ENCODE data around the gene C6orf89. TPM values are rescaled to one million over a fixed set of nuclear protein-coding genes. Genes with fewer than 3 reads are reported as not detected.
"Not testable (repeated sequence)": the region's sequence is repeated elsewhere in the genome, so short reads cannot be mapped to it uniquely, and the experiment has no call there.

The C6orf89 gene
- total RNA-seq, 1 donor from 2014 or later, result 18.7 TPM

GRCh38 chr6:36886950-36887618 lies 1.3 kb downstream of the C6orf89 start:
- no peak for DNase-seq (ENCODE audit: low read depth in 2 of 2)

- DNase-seq (ENCODE audit: low read depth in 2 of 2), result no peak
Observed at GRCh38 chr6:36888115-36888643, 2.4 kb downstream of the C6orf89 start.

- DNase-seq (ENCODE audit: low read depth in 2 of 2), result no peak
Observed at GRCh38 chr6:36888654-36889481, 3.1 kb downstream of the C6orf89 start.

GRCh38 chr6:36890112-36890663 lies 4.4 kb downstream of the C6orf89 start:
- no peak for DNase-seq (ENCODE audit: low read depth in 2 of 2)

- not testable (repeated sequence) for DNase-seq (ENCODE audit: low read depth in 2 of 2)
Observed at GRCh38 chr6:36891153-36891552, 5.4 kb downstream of the C6orf89 start.

- DNase-seq (ENCODE audit: low read depth in 2 of 2), result no peak
Observed at GRCh38 chr6:36893976-36894932, 8.5 kb downstream of the C6orf89 start.

- DNase-seq (ENCODE audit: low read depth in 2 of 2), result peak in 1 of 2 donors; percentile 34
Observed at GRCh38 chr6:36897609-36898008, 11.9 kb downstream of the C6orf89 start.

GRCh38 chr6:36904114-36904513 lies 18.4 kb downstream of the C6orf89 start:
- no peak for DNase-seq (ENCODE audit: low read depth in 2 of 2)

- DNase-seq (ENCODE audit: low read depth in 2 of 2), result no peak
Observed at GRCh38 chr6:36904851-36905393, 19.2 kb downstream of the C6orf89 start.

- DNase-seq (ENCODE audit: low read depth in 2 of 2), result peak in 1 of 2 donors; percentile 71
Observed at GRCh38 chr6:36906539-36907325, 21.0 kb downstream of the C6orf89 start.

GRCh38 chr6:36907781-36908180 lies 22.0 kb downstream of the C6orf89 start:
- peak; percentile 50 to 70 for DNase-seq (ENCODE audit: low read depth in 2 of 2)

- DNase-seq (ENCODE audit: low read depth in 2 of 2), result no peak
Observed at GRCh38 chr6:36908747-36909146, 23.0 kb downstream of the C6orf89 start.

GRCh38 chr6:36912030-36912454 lies 26.3 kb downstream of the C6orf89 start:
- DNase-seq (ENCODE audit: low read depth in 2 of 2), result peak in 1 of 2 donors; percentile 49

- DNase-seq (ENCODE audit: low read depth in 2 of 2), result peak in 1 of 2 donors; percentile 29
Observed at GRCh38 chr6:36912586-36912985, 26.8 kb downstream of the C6orf89 start.

GRCh38 chr6:36913082-36913481 lies 27.3 kb downstream of the C6orf89 start:
- no peak for DNase-seq (ENCODE audit: low read depth in 2 of 2)

GRCh38 chr6:36914227-36914794 lies 28.6 kb downstream of the C6orf89 start:
- peak; percentile 46 to 71 for DNase-seq (ENCODE audit: low read depth in 2 of 2)

- DNase-seq (ENCODE audit: low read depth in 2 of 2), result no peak
Observed at GRCh38 chr6:36915599-36915998, 29.8 kb downstream of the C6orf89 start.

GRCh38 chr6:36916126-36916525 lies 30.4 kb downstream of the C6orf89 start:
- no peak for DNase-seq (ENCODE audit: low read depth in 2 of 2)

- DNase-seq (ENCODE audit: low read depth in 2 of 2), result no peak
Observed at GRCh38 chr6:36917541-36918193, 31.9 kb downstream of the C6orf89 start.

Measured in dermis microvascular lymphatic vessel endothelial cell (primary cell).